GM12878 (cell line): ENCODE measurements around the gene SH3GL3.

Source experiments
- POLR2AphosphoS5 ChIP-seq: IDR thresholded peaks from 2 replicates; pipeline ENCODE4 v1.6.1; 2011; ENCODE audit warnings: mild to moderate bottlenecking, low read length, inconsistent platforms
- ZBED1 ChIP-seq: IDR thresholded peaks from 2 replicates; pipeline ENCODE4 v1.6.1; 2016; ENCODE audit warnings: borderline replicate concordance

- TF ChIP-seq ZBED1 = no peak
- TF ChIP-seq POLR2AphosphoS5 = no peak
Observed at GRCh38 chr15:83613714-83614113, 166.6 kb downstream of the SH3GL3 start.
